HepG2 (cell line): ENCODE results near the gene OGG1. TPM values are rescaled to one million over a fixed set of nuclear protein-coding genes. Genes with fewer than 3 reads are reported as not detected.

Experiments used
- TBX3 ChIP-seq: fragments of 450-650 bp; IDR thresholded peaks from 2 replicates; pipeline ENCODE4 v1.6.1; 2017; ENCODE audit warnings: antibody characterized with exemption, mild to moderate bottlenecking, inconsistent platforms, borderline replicate concordance
- polyA plus RNA-seq, 8 experiments: library from polyadenylated mRNA; depleted of rRNA in 3 of 8; stranded (reverse) in 7 of 8; unstranded in 1 of 8; fragments of >200 nt; fragmentation: Illumina TruSeq in 4 of 8; extraction: Trizol in 4 of 8; gene quantifications; 2 replicates each; pipeline versions ENCODE4 v1.2.1 to v1.2.3, GENCODE V29; 2011 to 2016; ENCODE audit warnings: low read depth in 4 of 8, missing spikeins in 1 of 8, mixed read lengths in 1 of 8; ENCODE audit not compliant: insufficient read depth in 1 of 8
- total RNA-seq, 5 experiments: library from RNA; depleted of rRNA; stranded (reverse); fragments of >200 nt; fragmentation: Illumina TruSeq; extraction: Trizol; gene quantifications; 2 replicates each; pipeline ENCODE4 v1.2.3, GENCODE V29; 2016; ENCODE audit warnings: low read depth in 1 of 5
- TF ChIP-seq, protein P1 (sequence below), 2 experiments: fragments of 450-650 bp in 1 of 2; sonication (generic) in 1 of 2; formaldehyde crosslinking in 1 of 2; IDR thresholded peaks; 2 replicates each; pipeline versions ENCODE4 v1.6.1 to v1.8.0; 2016 to 2022; ENCODE audit warnings: antibody characterized with exemption in 1 of 2, mild to moderate bottlenecking in 1 of 2, missing genetic modification reagents in 1 of 2
- TF ChIP-seq, protein P2 (sequence below): sonication (generic); formaldehyde crosslinking; IDR thresholded peaks from 2 replicates; pipeline ENCODE4 v1.4.0; 2020; ENCODE audit warnings: low read depth, missing genetic modification reagents
- TF ChIP-seq, protein P3 (sequence below): sonication (generic); formaldehyde crosslinking; IDR thresholded peaks from 2 replicates; pipeline ENCODE4 v1.4.0; 2020; ENCODE audit warnings: missing genetic modification reagents
- TF ChIP-seq, protein P4 (sequence below): sonication (generic); formaldehyde crosslinking; IDR thresholded peaks from 2 replicates; pipeline ENCODE4 v1.5.0; 2020; ENCODE audit warnings: mild to moderate bottlenecking, missing genetic modification reagents, borderline replicate concordance

Gene OGG1
- total and polyA plus RNA-seq, 2 of the 13 experiments (the other 11 are each of a cell fraction or from before 2014, with no cell fraction given): 28.7 to 33.2 TPM

DNA sequence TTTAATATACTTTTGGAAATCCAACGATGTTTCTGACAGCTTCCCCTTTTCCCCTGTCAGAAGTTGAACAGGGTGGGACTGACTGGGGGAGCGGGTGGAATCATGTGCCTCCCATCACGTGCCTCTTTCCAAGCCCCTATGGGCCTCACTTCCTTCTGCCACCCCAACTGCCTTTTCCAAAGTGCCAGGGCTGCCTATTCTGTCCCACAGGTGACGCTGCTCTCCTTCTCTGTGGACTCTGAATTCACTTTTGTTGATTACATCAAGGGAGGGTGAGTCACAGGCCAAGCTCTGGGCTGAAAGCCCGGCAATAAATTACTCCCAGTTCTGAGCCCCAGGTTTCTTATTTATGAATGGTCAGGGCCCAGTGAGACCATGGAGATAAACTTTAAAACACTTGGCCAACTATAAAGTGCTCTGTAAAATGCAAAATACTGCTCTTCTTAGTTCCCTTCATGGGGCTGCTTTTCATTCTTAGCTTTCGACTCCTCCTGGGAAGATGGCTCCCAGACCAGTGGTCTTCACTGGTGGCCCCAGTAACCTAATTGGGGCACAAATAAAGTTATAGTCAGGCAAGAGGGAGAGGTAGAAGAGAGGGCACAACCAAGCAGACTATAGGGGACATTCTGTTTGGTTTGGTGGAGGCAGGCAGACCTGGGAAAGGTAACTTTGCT lies 33.9 kb upstream of the OGG1 start (continued):
- TF ChIP-seq, protein P1, sequence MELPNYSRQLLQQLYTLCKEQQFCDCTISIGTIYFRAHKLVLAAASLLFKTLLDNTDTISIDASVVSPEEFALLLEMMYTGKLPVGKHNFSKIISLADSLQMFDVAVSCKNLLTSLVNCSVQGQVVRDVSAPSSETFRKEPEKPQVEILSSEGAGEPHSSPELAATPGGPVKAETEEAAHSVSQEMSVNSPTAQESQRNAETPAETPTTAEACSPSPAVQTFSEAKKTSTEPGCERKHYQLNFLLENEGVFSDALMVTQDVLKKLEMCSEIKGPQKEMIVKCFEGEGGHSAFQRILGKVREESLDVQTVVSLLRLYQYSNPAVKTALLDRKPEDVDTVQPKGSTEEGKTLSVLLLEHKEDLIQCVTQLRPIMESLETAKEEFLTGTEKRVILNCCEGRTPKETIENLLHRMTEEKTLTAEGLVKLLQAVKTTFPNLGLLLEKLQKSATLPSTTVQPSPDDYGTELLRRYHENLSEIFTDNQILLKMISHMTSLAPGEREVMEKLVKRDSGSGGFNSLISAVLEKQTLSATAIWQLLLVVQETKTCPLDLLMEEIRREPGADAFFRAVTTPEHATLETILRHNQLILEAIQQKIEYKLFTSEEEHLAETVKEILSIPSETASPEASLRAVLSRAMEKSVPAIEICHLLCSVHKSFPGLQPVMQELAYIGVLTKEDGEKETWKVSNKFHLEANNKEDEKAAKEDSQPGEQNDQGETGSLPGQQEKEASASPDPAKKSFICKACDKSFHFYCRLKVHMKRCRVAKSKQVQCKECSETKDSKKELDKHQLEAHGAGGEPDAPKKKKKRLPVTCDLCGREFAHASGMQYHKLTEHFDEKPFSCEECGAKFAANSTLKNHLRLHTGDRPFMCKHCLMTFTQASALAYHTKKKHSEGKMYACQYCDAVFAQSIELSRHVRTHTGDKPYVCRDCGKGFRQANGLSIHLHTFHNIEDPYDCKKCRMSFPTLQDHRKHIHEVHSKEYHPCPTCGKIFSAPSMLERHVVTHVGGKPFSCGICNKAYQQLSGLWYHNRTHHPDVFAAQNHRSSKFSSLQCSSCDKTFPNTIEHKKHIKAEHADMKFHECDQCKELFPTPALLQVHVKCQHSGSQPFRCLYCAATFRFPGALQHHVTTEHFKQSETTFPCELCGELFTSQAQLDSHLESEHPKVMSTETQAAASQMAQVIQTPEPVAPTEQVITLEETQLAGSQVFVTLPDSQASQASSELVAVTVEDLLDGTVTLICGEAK (IDR thresholded peaks at IDR 0.05): no peak
- TF ChIP-seq, protein P1 (CRISPR knock-in tag; IDR thresholded peaks at IDR 0.05): no peak
- TF ChIP-seq, protein P2, sequence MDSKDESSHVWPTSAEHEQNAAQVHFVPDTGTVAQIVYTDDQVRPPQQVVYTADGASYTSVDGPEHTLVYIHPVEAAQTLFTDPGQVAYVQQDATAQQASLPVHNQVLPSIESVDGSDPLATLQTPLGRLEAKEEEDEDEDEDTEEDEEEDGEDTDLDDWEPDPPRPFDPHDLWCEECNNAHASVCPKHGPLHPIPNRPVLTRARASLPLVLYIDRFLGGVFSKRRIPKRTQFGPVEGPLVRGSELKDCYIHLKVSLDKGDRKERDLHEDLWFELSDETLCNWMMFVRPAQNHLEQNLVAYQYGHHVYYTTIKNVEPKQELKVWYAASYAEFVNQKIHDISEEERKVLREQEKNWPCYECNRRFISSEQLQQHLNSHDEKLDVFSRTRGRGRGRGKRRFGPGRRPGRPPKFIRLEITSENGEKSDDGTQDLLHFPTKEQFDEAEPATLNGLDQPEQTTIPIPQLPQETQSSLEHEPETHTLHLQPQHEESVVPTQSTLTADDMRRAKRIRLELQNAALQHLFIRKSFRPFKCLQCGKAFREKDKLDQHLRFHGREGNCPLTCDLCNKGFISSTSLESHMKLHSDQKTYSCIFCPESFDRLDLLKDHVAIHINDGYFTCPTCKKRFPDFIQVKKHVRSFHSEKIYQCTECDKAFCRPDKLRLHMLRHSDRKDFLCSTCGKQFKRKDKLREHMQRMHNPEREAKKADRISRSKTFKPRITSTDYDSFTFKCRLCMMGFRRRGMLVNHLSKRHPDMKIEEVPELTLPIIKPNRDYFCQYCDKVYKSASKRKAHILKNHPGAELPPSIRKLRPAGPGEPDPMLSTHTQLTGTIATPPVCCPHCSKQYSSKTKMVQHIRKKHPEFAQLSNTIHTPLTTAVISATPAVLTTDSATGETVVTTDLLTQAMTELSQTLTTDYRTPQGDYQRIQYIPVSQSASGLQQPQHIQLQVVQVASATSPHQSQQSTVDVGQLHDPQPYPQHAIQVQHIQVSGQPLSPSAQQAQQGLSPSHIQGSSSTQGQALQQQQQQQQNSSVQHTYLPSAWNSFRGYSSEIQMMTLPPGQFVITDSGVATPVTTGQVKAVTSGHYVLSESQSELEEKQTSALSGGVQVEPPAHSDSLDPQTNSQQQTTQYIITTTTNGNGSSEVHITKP (CRISPR knock-in tag): peak; percentile 47; the same call in 1 of the 2 replicates
- TF ChIP-seq, protein P3, sequence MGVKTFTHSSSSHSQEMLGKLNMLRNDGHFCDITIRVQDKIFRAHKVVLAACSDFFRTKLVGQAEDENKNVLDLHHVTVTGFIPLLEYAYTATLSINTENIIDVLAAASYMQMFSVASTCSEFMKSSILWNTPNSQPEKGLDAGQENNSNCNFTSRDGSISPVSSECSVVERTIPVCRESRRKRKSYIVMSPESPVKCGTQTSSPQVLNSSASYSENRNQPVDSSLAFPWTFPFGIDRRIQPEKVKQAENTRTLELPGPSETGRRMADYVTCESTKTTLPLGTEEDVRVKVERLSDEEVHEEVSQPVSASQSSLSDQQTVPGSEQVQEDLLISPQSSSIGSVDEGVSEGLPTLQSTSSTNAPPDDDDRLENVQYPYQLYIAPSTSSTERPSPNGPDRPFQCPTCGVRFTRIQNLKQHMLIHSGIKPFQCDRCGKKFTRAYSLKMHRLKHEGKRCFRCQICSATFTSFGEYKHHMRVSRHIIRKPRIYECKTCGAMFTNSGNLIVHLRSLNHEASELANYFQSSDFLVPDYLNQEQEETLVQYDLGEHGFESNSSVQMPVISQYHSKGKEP (CRISPR knock-in tag): no peak
- TF ChIP-seq, protein P4, sequence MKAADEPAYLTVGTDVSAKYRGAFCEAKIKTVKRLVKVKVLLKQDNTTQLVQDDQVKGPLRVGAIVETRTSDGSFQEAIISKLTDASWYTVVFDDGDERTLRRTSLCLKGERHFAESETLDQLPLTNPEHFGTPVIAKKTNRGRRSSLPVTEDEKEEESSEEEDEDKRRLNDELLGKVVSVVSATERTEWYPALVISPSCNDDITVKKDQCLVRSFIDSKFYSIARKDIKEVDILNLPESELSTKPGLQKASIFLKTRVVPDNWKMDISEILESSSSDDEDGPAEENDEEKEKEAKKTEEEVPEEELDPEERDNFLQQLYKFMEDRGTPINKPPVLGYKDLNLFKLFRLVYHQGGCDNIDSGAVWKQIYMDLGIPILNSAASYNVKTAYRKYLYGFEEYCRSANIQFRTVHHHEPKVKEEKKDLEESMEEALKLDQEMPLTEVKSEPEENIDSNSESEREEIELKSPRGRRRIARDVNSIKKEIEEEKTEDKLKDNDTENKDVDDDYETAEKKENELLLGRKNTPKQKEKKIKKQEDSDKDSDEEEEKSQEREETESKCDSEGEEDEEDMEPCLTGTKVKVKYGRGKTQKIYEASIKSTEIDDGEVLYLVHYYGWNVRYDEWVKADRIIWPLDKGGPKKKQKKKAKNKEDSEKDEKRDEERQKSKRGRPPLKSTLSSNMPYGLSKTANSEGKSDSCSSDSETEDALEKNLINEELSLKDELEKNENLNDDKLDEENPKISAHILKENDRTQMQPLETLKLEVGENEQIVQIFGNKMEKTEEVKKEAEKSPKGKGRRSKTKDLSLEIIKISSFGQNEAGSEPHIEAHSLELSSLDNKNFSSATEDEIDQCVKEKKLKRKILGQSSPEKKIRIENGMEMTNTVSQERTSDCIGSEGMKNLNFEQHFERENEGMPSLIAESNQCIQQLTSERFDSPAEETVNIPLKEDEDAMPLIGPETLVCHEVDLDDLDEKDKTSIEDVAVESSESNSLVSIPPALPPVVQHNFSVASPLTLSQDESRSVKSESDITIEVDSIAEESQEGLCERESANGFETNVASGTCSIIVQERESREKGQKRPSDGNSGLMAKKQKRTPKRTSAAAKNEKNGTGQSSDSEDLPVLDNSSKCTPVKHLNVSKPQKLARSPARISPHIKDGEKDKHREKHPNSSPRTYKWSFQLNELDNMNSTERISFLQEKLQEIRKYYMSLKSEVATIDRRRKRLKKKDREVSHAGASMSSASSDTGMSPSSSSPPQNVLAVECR: no peak
- no peak for TF ChIP-seq TBX3
